ENCODE measurements around the gene CBX8. TPM values are rescaled to one million over a fixed set of nuclear protein-coding genes. Genes with fewer than 3 reads are reported as not detected.

CBX8 gene
- total RNA-seq, 1 donor from 2014 or later, result 4.9 TPM

GRCh38 chr17:79836510-79836971 lies 39.7 kb upstream of the CBX8 start:
- DNase-seq (peak; percentile 86), ATAC-seq (peak; percentile 2)
- peaks cover 22% of the 10 kb centered on the region for H3K36me3 ChIP-seq
- H3K4me3 ChIP-seq, result peak overlapping the region; percentile 73
- peaks cover 53% of the 10 kb centered on the region for H3K4me1 ChIP-seq
- peak overlapping the region; percentile 83 for H3K27ac ChIP-seq
- TF ChIP-seq CTCF (IDR thresholded peaks at IDR 0.05), result no peak
- H3K27me3 ChIP-seq, result peaks cover 15% of the 10 kb centered on the region
- intact Hi-C loops (cut with DNase I), result no loop called here
- H3K9me3 ChIP-seq, result no peaks in the 10 kb centered on the region

GRCh38 chr17:79835953-79836509 lies 39.2 kb upstream of the CBX8 start:
- DNase-seq (peak; percentile 90), ATAC-seq (peak; percentile 14)
- intact Hi-C loops (cut with DNase I), result no loop called here
- Histone ChIP-seq H3K9me3 (no peaks in the 10 kb centered on the region), H3K27ac (peak overlapping the region; percentile 83), H3K27me3 (peaks cover 10% of the 10 kb centered on the region), H3K36me3 (peaks cover 22% of the 10 kb centered on the region), H3K4me1 (peaks cover 54% of the 10 kb centered on the region), H3K4me3 (peak overlapping the region; percentile 73)
- TF ChIP-seq CTCF (IDR thresholded peaks at IDR 0.05), result no peak

GRCh38 chr17:79835470-79835899 lies 38.6 kb upstream of the CBX8 start:
- ATAC-seq (no peak), DNase-seq (no peak)
- H3K27ac ChIP-seq, result no peak overlapping the region
- H3K27me3 ChIP-seq, result peaks cover 4% of the 10 kb centered on the region
- H3K9me3 ChIP-seq, result no peaks in the 10 kb centered on the region
- no peak for TF ChIP-seq CTCF (IDR thresholded peaks at IDR 0.05)
- peaks cover 49% of the 10 kb centered on the region for H3K4me1 ChIP-seq
- intact Hi-C loops (cut with DNase I), result no loop called here
- H3K4me3 ChIP-seq, result no peak overlapping the region
- H3K36me3 ChIP-seq, result peaks cover 22% of the 10 kb centered on the region

- no peak overlapping the region for H3K27ac ChIP-seq
- peaks cover 44% of the 10 kb centered on the region for H3K4me1 ChIP-seq
- no peak overlapping the region for H3K4me3 ChIP-seq
- no peaks in the 10 kb centered on the region for H3K27me3 ChIP-seq
- peak; percentile 69 for TF ChIP-seq CTCF (IDR thresholded peaks at IDR 0.05)
- DNase-seq (peak; percentile 70), ATAC-seq (no peak)
- peaks cover 22% of the 10 kb centered on the region for H3K36me3 ChIP-seq
- intact Hi-C loops (cut with DNase I), result no loop called here
- H3K9me3 ChIP-seq, result no peaks in the 10 kb centered on the region
Measured at GRCh38 chr17:79834565-79835469, 37.9 kb upstream of the CBX8 start.

GRCh38 chr17:79833744-79834564 lies 37.1 kb upstream of the CBX8 start:
- intact Hi-C loops (cut with DNase I), result no loop called here
- DNase-seq (no peak), ATAC-seq (no peak)
- TF ChIP-seq CTCF (IDR thresholded peaks at IDR 0.05), result no peak
- peaks cover 22% of the 10 kb centered on the region for H3K36me3 ChIP-seq
- H3K27me3 ChIP-seq, result no peaks in the 10 kb centered on the region
- H3K4me3 ChIP-seq, result no peak overlapping the region
- no peak overlapping the region for H3K27ac ChIP-seq
- H3K9me3 ChIP-seq, result no peaks in the 10 kb centered on the region
- peaks cover 44% of the 10 kb centered on the region for H3K4me1 ChIP-seq
